Superior temporal gyrus (tissue), 1 donor: Measurements from ENCODE around the gene PIH1D1.

Experiments
- DNase-seq: peaks from one replicate; pipeline ENCODE4 v3.0.0-alpha.2; 2016; ENCODE audit errors: extremely low spot score

The PIH1D1 gene

GRCh38 chr19:49420227-49420626, 31.4 kb downstream of the PIH1D1 start:
- no peak for DNase-seq

GRCh38 chr19:49419173-49419572, 32.4 kb downstream of the PIH1D1 start:
- no peak for DNase-seq

GRCh38 chr19:49418511-49418910, 33.1 kb downstream of the PIH1D1 start:
- no peak for DNase-seq

- DNase-seq = no peak
These were observed 34.5 kb downstream of the PIH1D1 start for GRCh38 chr19:49417088-49417487.

GRCh38 chr19:49415810-49416200, 35.8 kb downstream of the PIH1D1 start:
- no peak for DNase-seq

- no peak for DNase-seq
These were observed 36.4 kb downstream of the PIH1D1 start for GRCh38 chr19:49415102-49415809.

- no peak for DNase-seq
These were observed 37.4 kb downstream of the PIH1D1 start for GRCh38 chr19:49414256-49414655.

GRCh38 chr19:49413348-49413747, 38.3 kb downstream of the PIH1D1 start:
- DNase-seq = no peak

GRCh38 chr19:49411681-49412326, 39.8 kb downstream of the PIH1D1 start:
- no peak for DNase-seq

- no peak for DNase-seq
These were observed 42.1 kb downstream of the PIH1D1 start for GRCh38 chr19:49409441-49410029.

- DNase-seq = no peak
These were observed 42.7 kb downstream of the PIH1D1 start for GRCh38 chr19:49408816-49409440.

- DNase-seq = no peak
These were observed 44.1 kb downstream of the PIH1D1 start for GRCh38 chr19:49407482-49408015.

GRCh38 chr19:49407079-49407478, 44.5 kb downstream of the PIH1D1 start:
- DNase-seq = no peak

GRCh38 chr19:49403404-49404187, 48.0 kb downstream of the PIH1D1 start:
- no peak for DNase-seq

GRCh38 chr19:49400029-49400428, 51.6 kb downstream of the PIH1D1 start:
- no peak for DNase-seq

- no peak for DNase-seq
These were observed 52.7 kb downstream of the PIH1D1 start for GRCh38 chr19:49398931-49399330.

GRCh38 chr19:49398001-49398615, 53.5 kb downstream of the PIH1D1 start:
- no peak for DNase-seq

GRCh38 chr19:49396738-49397505, 54.7 kb downstream of the PIH1D1 start:
- DNase-seq = no peak
